ENCODE data around the gene KIFC3. TPM values are rescaled to one million over a fixed set of nuclear protein-coding genes. Genes with fewer than 3 reads are reported as not detected.

KIFC3 gene
- total and polyA plus RNA-seq, 2 of the 8 experiments (the other 6 are each of a cell fraction or from before 2014, with no cell fraction given): 2.1 to 7.1 TPM

DNA sequence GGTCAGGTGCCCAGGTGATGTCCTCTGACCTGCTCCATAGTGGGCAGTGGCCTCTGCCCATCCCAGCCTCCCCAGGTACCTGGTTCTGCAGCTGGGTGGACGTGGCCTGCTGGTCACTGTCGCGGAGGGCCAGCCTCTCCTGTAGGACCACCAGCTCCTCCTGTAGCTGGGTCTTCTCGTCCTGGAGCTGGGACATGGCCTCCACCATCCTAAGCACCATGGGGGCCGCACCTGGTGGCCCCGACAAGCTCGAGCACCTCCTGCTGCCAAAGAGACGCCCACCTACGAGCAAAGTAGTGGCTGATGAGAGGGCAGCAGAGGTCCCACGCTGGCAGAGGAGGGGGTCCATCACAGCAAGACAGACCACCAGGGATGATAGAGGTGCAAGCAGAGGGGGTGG is 16.9 kb downstream of the KIFC3 start:
- Histone ChIP-seq H2AK5ac (ENCODE audit: low read depth, low read length) (no peak overlapping the region), H3K27ac (ENCODE audit: low read depth, low read length) (no peak overlapping the region), H2BK5ac (ENCODE audit: low read depth, low read length) (no peak overlapping the region), H2BK20ac (ENCODE audit: low read length) (no peak overlapping the region), H2BK15ac (ENCODE audit: low read length) (no peak overlapping the region), H2BK12ac (ENCODE audit: low read depth, low read length) (no peak overlapping the region), H3K18ac (ENCODE audit: extremely low read depth, low read length) (no peak overlapping the region), H3K27me3 (replicated peaks in 1 of 4; ENCODE audit: control insufficient read depth in 3 of 4, extremely low read depth in 1 of 4, insufficient read depth in 3 of 4, low read length in 3 of 4) (no peaks in the 10 kb centered on the region), H3K4me3 (ENCODE audit: extremely low read depth in 1 of 4, insufficient read depth in 2 of 4, low read depth in 3 of 4, low read length in 4 of 4) (no peak overlapping the region), H3K9me3 (ENCODE audit: insufficient read depth in 2 of 2, low read depth in 1 of 2, low read length in 1 of 2) (no peaks in the 10 kb centered on the region), H3K4me2 (ENCODE audit: insufficient read depth in 1 of 2, low read depth in 2 of 2, low read length in 2 of 2) (no peak overlapping the region), H2BK120ac (replicated peaks; ENCODE audit: low read depth, low read length) (no peak overlapping the region), H2AFZ (ENCODE audit: low read length) (no peak overlapping the region), H3K79me1 (ENCODE audit: low read depth, low read length) (no peaks in the 10 kb centered on the region), H4K8ac (ENCODE audit: extremely low read depth, insufficient read depth, low read length) (no peak overlapping the region), H3K56ac (replicated peaks; ENCODE audit: insufficient read length, low read depth, low read length) (no peak overlapping the region), H4K5ac (ENCODE audit: insufficient read length, low read depth, low read length) (no peak overlapping the region), H3K9ac (replicated peaks in 1 of 4; ENCODE audit: extremely low read depth in 1 of 4, low read depth in 3 of 4, low read length in 3 of 4) (no peak overlapping the region), H3K79me2 (ENCODE audit: control insufficient read depth in 1 of 2, insufficient read depth in 2 of 2, low read length in 2 of 2) (no peaks in the 10 kb centered on the region), H3K36me3 (ENCODE audit: control insufficient read depth in 2 of 4, insufficient read depth in 4 of 4, low read length in 3 of 4) (no peaks in the 10 kb centered on the region), H4K20me1 (replicated peaks in 1 of 2; ENCODE audit: control insufficient read depth in 1 of 2, insufficient read depth in 2 of 2, low read length in 2 of 2) (no peaks in the 10 kb centered on the region), H4K91ac (replicated peaks; ENCODE audit: insufficient read length, low read length) (no peak overlapping the region), H3K4me1 (replicated peaks in 1 of 4; ENCODE audit: control insufficient read depth in 3 of 4, insufficient read depth in 4 of 4, low read length in 3 of 4) (peaks cover 0 to 7% (median 0%) of the 10 kb centered on the region in 4 experiments; a peak in 1 of 7 replicates), H3K23ac (ENCODE audit: insufficient read length) (no peak overlapping the region), H3K14ac (ENCODE audit: insufficient read length) (no peak overlapping the region), H3K23me2 (ENCODE audit: low read depth, low read length) (no peaks in the 10 kb centered on the region), H3K4ac (replicated peaks; ENCODE audit: insufficient read length, low read depth, low read length) (no peak overlapping the region)
- DNase-seq (ENCODE audit: low read depth in 1 of 2, low spot score in 2 of 2) (no peak), FAIRE-seq (no peak)
- POLR2A ChIA-PET (ENCODE audit: partially characterized antibody): no interaction called here
- no peak for TF ChIP-seq HDAC6 (IDR thresholded peaks at IDR 0.05; ENCODE audit: low read depth, low read length)
- no peak for TF ChIP-seq KDM1A (IDR thresholded peaks at IDR 0.05; ENCODE audit: borderline replicate concordance, low read length)
- TF ChIP-seq KDM5A (IDR thresholded peaks at IDR 0.05; ENCODE audit: low read length): no peak
- TF ChIP-seq RNF2 (IDR thresholded peaks at IDR 0.05; ENCODE audit: borderline replicate concordance, low read depth, low read length, missing control alignments, poor library complexity, severe bottlenecking): no peak
- TF ChIP-seq MAFK (IDR thresholded peaks at IDR 0.05; ENCODE audit: low read depth, low read length): no peak
- no peak for TF ChIP-seq RAD21 (IDR thresholded peaks at IDR 0.05 in 1 of 2, conservative IDR thresholded peaks at IDR 0.05 in 1 of 2; ENCODE audit: low read depth in 2 of 2, low read length in 2 of 2)
- TF ChIP-seq, protein P1, sequence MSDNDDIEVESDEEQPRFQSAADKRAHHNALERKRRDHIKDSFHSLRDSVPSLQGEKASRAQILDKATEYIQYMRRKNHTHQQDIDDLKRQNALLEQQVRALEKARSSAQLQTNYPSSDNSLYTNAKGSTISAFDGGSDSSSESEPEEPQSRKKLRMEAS (IDR thresholded peaks at IDR 0.05): no peak
- no peak for TF ChIP-seq SIX5 (IDR thresholded peaks at IDR 0.05; ENCODE audit: low read depth, low read length)
- TF ChIP-seq RBBP5 (IDR thresholded peaks at IDR 0.05; ENCODE audit: borderline replicate concordance, low read depth, low read length): no peak
- TF ChIP-seq FOSL1 (IDR thresholded peaks at IDR 0.05; ENCODE audit: insufficient read depth, low read depth, low read length): no peak
- TF ChIP-seq SRF (IDR thresholded peaks at IDR 0.05; ENCODE audit: low read depth, low read length): no peak
- CTCF ChIA-PET (ENCODE audit: partially characterized antibody): interaction anchor here (1.2 to 22.4 kb wide), 4 partner anchors 10 to 78 kb away, joined by 4 to 279 read pairs (median 6); partner anchors contain the start of gene KIFC3
- 94% methylated on average over 10 of the region's 10 CpGs; no CpG with 5 or more reads in 1 of the 2 experiments for WGBS, 2 experiments (ENCODE audit: extremely low coverage in 1 of 2, insufficient coverage in 1 of 2, insufficient read length in 1 of 2, insufficient replicate concordance in 2 of 2, low coverage in 1 of 2, low lambda C conversion rate in 2 of 2, missing lambda C conversion rate in 1 of 2)
